CD4-positive, alpha-beta T cell treated with Interferon gamma for 1 hour (primary cell): ENCODE measurements around the gene TPSB2.

ENCODE experiments used
- DNase-seq: peaks from one replicate; pipeline ENCODE4 v3.0.0-alpha.2; 2020

TPSB2 gene

DNA sequence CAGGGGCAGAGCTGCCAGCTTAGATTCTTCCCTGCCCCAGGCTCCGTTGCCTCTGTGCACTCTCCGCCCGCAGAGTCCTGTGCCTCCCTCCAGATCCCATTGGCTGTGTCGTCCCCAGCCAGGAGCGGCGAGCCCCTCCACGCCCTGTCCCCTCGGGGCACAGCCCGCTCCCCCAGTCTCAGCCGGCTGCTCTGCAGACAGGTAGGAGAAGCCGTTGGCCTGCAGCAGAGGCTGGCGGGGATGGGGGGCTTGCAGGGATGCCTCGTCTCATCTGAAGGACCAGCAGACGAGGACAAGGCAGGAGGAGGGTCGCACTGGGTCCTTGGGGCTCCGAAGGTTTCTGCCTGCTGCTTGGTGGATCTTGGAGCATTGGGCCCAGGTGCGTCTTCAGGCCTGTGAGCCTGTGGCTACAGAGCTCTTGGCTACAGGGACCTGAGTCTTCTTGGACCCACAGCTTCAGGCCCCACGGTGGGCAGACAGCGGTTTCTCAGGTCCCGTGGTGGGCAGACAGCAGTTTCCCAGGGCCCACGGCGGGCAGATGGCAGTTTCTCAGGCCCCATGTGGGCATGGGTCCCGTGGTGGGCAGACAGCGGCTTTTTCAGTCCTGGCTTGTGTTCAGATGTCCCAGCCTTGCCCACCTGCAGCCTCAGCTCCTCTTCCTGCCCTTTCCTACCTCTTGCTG lies 10.9 kb downstream of the TPSB2 start:
- DNase-seq: no peak

DNA sequence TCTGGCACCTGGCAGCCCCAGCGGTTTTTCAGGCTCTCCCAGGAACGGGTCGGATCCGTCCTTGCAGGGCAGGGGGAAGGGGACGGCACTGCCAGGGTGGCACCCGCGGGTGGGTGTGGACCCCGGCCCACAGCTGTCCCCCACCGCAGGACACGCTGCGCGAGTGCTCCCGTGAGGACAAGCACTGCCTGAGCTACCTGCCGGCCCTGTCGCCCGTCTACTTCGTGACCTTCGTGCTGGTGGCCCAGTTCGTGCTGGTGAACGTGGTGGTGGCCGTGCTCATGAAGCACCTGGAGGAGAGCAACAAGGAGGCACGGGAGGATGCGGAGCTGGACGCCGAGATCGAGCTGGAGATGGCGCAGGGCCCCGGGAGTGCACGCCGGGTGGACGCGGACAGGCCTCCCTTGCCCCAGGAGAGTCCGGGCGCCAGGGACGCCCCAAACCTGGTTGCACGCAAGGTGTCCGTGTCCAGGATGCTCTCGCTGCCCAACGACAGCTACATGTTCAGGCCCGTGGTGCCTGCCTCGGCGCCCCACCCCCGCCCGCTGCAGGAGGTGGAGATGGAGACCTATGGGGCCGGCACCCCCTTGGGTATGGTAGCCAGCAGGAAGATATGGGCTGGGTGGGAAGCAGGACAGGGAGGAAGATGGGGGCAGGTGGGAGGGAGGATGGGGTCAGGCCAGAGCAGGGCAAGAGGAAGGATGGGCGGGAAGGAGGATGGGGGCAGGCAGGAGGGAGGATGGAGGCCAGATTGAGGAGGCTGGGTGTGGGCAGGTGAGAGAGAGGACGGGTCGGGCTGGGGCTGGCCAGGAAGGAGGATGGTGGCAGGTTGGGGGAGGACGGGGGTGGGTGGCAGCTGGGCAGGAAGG lies 11.7 kb downstream of the TPSB2 start:
- DNase-seq: no peak

DNA sequence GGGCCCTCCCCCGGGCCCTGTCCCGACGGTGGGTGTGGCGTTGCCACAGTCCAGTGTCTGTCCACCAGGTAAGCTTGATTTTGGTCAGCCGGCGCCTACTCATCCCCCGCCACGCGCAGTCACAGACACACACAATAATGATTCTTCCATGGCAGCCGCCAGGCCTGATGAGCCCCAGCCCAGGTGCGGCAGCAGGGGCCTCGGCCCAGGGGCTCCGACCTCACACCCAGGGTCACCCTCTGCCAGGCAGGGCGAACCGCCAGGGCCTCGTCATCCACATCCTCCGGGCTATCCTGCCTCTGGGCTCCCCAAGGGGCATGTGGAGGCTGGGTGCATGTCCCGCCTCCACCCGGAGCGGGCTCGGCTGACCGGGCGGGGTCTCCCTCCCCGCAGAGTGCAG lies 12.5 kb downstream of the TPSB2 start:
- no peak for DNase-seq

DNA sequence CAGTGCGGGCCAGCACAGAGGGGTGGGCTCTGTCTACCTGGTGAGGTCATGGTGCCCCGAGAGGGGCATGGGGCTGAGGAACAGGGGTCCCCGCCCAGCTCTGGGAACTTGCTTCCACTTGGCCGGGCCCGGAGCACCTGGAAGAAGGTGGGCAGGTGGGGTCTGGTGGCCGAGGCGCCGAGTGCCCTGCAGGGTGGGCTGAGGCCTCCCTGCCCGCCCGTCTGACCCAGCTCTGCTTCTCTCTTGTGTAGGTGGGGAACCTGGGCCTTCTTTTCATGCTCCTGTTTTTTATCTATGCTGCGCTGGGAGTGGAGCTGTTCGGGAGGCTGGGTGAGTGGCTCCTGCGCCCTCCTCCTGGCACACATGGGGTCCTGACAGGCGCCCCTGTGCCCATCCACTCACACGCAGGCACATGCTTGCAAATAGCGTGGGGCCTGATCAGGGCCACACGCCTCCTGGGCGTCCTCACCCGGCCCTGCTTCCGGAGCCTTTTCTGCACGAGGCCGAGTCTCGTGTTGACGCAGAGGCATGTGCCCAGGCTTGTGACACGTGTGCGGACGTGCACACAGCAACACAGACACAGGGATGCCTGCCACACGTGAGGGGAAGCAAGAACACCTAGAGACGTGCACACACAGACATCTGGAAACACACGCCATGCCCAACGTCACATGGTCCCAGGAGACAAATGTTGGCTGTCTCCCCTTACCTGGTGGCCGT lies 13.1 kb downstream of the TPSB2 start:
- DNase-seq: no peak

DNA sequence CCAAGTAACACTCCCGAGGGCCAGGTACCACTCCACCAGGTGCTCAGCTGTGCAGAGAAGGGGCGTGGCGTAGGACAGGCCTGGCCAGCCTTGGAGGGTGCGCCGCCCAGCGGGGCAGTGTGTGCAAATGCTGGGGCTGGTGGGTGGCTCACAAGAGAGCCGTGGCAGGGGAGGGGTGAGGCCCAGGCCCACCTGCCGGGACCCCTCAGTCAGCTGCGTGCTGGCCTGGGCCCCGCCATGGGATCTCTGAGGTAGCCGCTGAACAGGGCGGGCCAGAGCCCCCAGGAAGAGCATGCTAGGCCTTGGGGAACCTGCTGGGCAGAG lies 13.7 kb downstream of the TPSB2 start:
- DNase-seq: no peak

DNA sequence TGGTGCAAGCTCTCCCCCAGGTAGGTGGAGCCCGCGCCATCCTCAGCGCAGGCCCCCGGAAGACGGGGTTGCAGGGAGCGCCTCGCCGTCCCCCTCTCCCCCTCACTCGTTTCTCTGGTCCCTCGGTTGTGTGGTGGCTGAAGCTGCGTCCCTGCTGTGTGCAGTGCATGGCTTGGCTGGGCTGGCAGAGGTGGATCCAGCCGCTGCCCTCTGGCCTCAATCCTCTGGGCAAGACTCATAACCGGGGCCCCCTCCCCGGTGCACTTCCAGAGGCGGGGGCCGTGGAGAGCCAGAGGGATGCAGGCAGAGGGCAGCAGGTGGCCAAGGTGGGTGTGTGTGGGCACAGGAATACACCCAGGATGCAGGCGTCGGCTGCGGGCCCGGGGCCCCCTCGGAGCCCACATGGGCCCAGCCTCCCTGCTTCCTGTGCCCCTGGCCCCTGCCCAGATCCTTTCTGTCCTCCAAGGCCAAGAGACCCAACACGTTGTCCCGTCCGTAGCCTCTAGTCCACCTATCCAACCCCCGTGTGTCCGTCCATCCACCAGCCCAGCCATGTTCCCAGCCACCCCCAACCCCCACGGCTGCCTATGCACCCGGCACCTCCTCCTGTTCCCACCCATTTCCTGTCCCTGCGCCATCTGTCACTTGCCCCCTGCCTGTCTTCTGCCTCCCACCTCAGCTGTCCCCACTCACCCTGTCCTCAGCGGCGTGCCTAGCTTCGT lies 14.2 kb downstream of the TPSB2 start:
- no peak for DNase-seq

DNA sequence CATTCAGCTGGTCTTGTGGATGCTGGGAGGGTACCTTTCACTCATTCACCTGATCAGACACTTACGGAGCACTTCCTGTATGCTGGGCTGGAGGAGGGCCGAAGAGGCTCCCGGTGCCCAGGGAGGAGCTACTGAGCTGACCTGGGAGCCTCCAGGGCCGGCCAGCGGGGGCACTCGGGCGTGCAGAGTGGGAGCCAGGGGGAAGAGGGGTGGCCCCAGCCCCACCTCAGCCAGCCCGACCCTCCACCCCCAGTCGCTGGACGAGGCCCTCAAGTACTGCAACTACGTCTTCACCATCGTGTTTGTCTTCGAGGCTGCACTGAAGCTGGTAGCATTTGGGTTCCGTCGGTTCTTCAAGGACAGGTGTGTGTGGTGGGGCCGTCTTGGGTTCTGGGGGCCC lies 15.3 kb downstream of the TPSB2 start:
- no peak for DNase-seq

DNA sequence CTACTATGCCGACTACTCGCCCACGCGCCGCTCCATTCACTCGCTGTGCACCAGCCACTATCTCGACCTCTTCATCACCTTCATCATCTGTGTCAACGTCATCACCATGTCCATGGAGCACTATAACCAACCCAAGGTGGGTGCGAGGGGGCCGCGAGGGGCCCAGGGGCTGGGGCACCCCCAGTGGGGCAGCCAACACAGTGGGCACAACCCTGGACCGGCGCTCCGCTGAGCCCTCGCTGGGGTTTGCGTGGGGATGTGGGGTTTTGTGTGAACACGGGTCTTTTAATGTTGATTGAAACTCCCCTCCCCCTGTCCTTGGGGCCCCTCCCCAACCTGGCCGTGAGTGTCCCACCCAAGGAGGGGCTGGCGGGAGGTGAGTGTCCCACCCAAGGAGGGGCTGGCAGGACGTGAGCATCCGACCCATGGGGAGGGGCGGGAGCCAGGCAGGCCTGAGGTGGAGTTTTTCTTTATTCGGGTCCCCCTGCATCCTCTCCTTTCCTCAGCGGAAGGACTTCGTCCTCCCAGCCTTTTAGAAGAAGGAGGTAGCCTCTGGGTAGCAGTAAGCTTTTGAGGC lies 16.1 kb downstream of the TPSB2 start:
- no peak for DNase-seq

DNA sequence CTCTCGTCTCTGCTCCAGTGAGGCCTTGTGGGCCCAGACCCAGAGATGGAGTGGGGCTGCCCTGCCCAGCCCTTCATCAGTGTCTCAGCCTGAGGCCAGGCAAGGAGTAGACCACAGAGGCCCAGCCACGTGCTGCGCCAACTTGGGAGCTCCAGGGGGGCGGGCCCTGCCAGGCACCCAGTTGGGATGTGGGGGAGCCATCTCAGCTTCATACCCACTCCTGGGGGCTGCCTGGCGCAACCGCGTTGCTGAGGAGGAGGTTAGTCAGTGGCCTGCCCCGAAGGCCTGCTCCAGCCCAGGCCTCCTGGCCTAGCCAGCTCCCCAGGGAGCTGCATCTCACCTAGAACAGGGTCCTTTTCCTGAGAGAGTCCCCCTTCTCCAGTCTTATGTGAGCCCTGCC lies 16.8 kb downstream of the TPSB2 start:
- DNase-seq: no peak

DNA sequence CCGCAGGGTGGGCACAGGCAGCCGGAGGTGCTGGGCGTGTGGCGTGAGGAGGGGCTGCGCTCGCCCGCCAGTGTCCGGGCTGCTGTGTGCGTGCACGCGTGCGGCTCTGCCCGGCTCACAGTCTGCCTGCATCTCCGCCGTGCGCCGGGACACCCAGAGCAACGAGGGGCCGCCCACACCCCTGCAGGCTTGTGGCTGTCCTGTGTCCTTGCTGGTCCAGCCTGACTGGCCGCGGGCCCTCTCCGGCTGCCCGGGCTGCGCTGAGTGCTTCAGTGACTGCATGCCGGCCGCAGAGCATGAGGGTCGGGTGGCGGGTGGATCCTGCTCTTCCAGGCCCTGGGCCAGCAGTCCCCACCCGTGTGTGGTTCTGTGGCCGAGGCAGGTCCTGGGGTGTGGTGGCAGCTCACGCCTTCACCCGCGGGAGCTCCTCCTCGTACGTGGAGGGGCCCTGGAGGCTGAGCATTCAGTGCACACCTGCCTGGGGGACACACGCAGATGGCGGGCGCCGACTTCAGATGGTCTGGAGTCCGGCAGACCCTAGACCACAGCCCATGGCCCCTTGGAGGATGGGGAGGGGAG lies 17.3 kb downstream of the TPSB2 start:
- DNase-seq: no peak

DNA sequence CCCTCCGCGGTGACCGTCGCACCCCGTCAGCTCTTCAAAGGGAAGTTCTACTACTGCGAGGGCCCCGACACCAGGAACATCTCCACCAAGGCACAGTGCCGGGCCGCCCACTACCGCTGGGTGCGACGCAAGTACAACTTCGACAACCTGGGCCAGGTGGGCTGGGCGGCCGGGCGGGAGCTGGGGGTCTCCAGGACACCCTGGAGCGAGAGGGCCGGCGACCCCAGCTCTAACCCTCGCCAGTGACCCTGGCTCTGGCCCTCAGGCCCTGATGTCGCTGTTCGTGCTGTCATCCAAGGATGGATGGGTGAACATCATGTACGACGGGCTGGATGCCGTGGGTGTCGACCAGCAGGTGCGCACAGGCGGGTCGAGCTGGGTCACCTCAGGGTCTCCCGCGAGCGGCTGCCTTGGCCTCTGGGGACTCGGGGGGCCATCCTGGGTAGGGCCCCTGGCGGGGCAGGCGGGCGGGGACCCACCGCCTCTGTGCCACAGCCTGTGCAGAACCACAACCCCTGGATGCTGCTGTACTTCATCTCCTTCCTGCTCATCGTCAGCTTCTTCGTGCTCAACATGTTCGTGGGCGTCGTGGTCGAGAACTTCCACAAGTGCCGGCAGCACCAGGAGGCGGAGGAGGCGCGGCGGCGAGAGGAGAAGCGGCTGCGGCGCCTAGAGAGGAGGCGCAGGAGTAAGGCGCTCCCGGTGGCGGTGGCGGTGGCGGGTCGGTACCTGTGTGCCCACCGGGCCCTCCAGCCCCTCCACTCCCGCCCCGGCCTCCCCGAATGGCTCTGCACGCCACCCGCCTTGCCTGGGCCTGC lies 18.3 kb downstream of the TPSB2 start:
- DNase-seq: no peak

DNA sequence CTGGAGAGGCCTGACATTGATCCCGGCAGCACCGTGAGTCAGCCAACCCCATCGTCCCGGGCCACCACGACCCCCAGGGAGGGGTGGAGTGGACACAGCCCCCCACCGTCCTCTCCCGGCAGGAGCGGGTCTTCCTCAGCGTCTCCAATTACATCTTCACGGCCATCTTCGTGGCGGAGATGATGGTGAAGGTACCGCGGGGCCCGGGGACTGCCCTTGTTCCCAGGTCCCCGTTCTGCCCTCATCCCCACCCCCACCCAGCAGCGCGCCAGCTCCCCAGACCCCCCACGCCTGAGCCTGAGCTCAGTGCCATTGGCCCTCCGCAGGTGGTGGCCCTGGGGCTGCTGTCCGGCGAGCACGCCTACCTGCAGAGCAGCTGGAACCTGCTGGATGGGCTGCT lies 19.5 kb downstream of the TPSB2 start:
- DNase-seq: no peak

DNA sequence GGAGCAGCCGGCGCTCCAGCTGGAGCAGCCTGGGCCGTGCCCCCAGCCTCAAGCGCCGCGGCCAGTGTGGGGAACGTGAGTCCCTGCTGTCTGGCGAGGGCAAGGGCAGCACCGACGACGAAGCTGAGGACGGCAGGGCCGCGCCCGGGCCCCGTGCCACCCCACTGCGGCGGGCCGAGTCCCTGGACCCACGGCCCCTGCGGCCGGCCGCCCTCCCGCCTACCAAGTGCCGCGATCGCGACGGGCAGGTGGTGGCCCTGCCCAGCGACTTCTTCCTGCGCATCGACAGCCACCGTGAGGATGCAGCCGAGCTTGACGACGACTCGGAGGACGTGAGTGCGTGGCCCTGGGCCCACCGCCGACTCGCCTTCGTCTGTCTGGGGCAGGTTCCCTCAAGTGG lies 20.9 kb downstream of the TPSB2 start:
- no peak for DNase-seq

DNA sequence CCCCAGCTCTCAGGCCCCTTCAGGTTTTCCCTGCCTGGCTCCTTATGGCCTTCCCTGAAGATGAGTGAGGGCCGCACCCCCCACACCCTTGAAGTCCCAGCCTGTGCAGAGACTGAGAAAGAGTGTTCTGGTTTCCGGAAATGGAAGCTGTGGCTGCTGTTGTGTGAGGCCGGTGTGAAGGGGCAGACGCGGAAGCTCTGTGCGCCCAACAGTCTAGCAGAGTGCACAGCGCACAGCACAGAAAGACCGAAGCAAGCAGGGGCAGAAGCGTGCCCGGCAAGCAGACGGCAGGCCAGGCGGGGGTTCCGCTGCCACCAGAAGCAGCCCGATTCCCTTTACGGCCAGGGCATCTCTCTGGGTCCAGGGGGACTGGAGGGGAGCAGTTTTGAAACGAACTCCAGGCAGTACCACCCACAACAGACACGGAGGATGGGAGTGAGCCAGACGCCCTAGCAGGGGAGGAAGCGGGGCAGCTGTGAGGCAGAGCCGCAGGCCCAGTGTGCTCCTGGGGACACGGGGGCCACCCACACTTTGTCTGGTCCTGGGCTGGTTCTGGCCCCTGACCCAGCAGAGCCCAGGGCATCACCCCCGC lies 21.6 kb downstream of the TPSB2 start:
- no peak for DNase-seq

DNA sequence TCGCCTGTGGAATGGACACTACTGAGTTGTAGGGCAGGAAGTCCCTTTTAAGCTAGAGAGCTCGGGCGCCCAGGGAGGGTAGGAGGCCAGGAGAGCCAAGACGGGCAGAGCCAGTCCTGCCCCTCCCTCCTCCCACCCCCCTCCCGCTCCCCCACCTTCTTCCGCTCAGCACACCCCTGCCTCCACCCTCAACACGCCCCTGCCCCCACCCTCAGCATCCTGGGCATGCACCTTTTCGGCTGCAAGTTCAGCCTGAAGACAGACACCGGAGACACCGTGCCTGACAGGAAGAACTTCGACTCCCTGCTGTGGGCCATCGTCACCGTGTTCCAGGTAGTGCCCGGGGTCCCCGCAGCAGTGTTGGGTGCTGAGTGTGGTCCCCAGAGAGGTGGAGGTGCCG lies 23.2 kb downstream of the TPSB2 start:
- no peak for DNase-seq

DNA sequence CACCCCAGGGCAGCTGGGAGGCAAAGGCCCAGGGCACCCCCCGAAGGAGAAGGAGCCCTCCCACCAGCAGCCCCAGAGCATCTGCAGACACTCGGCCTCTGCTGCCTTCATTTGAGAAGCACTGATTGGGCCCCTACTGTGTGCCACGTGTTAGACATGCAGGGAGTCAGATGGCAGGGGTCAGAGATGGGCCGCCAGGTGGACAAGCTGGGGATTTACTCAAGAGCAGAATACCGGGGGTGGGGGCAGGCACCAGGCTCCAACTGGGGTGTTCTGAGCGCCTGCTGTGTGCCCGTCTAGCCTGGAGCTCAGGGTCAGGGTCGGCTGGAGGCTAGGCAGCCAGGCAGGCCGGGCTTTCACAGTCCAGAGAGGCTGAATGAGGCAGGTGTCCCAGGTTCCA lies 23.7 kb downstream of the TPSB2 start:
- DNase-seq: no peak

DNA sequence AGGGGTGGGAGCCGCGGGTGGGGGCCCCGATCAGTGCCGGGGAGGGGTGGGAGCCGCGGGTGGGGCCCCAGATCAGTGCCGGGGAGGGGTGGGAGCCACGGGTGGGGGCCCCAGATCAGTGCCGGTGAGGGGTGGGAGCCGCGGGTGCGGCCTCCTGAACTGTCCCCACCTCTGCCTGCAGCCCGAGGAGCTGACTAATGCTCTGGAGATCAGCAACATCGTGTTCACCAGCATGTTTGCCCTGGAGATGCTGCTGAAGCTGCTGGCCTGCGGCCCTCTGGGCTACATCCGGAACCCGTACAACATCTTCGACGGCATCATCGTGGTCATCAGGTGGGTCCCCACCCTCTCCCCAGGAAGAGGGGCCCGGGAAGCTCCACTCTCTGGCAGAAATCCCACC lies 25.1 kb downstream of the TPSB2 start:
- DNase-seq: no peak

DNA sequence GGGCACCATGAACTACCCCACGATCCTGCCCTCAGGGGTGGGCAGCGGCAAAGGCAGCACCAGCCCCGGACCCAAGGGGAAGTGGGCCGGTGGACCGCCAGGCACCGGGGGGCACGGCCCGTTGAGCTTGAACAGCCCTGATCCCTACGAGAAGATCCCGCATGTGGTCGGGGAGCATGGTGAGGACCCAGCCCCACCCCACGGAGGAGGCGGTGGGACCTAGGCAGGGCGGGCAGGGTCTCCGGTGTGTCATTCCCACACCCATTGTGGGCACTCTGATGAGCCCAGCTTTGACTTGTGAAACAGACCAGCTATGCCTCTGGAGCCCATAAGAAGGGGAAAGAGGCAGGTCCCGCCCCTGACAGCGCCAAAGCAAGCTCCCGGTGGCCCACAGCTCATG lies 27.7 kb downstream of the TPSB2 start:
- DNase-seq: no peak

DNA sequence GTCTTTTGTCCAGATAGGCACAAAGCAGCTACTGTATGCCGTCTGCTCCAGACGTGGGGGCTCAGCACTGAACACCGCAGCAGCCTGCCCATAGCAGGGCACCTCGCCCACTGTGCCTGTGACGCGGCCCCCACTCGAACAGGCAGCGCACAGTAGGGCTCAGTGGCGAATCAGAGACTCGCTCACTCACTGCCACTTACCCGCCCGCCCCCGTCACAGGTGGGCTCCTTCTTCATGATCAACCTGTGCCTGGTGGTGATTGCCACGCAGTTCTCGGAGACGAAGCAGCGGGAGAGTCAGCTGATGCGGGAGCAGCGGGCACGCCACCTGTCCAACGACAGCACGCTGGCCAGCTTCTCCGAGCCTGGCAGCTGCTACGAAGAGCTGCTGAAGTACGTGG lies 28.5 kb downstream of the TPSB2 start:
- DNase-seq: no peak

DNA sequence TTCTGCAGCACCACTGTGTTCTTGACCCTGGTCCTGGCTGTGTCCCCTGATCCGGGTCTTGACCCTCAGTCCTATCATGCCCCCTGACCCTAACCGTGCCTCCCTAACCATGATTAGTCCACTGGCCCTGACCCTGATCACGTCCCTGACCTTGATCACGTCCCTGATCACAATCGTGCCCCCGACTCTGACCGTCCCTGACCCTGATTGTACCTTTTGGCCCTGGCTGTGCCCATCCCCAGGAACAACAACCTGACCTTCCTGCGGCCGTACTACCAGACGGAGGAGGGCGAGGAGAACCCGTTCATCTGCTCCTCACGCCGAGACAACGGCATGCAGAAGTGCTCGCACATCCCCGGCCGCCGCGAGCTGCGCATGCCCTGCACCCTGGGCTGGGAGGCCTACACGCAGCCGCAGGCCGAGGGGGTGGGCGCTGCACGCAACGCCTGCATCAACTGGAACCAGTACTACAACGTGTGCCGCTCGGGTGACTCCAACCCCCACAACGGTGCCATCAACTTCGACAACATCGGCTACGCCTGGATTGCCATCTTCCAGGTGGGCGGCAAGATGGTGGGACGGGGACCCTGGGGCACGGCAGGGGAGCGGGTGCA lies 29.9 kb downstream of the TPSB2 start:
- no peak for DNase-seq
